OCI-LY7 (cell line): ENCODE results near the gene C1orf198. TPM values are rescaled to one million over a fixed set of nuclear protein-coding genes. Genes with fewer than 3 reads are reported as not detected.

Experiments
- small RNA-seq: library from RNA; depleted of rRNA; stranded (forward); fragments of <200 nt; gene quantifications from one replicate; pipeline ENCODE3, GENCODE V24; 2014
- total RNA-seq, 2 experiments: library from RNA; depleted of rRNA in 1 of 2; stranded (reverse); fragments of >200 nt in 1 of 2; shearing (Covaris generic) in 1 of 2; gene quantifications; 2 replicates each; pipeline ENCODE4 v1.2.3, GENCODE V29; 2014 to 2022

The C1orf198 gene
- total RNA-seq, 2 experiments from 2014 or later = 5.7 to 6.5 TPM

Small RNA genes within 50 kb of the gene (small RNA-seq; reads per million reads assigned to genes)
- gene RN7SL837P = not detected
- gene RNA5SP79 = not detected

Other genes starting within 250 kb of the C1orf198 start
- gene COG2, start 226.0 kb downstream of the C1orf198 start, total RNA-seq (2014; rRNA removed; shearing (Covaris generic)) = 30.5 and 47.9 TPM in 2 replicates
- gene COG2, start 226.0 kb downstream of the C1orf198 start, total RNA-seq (2022) = 33.8 and 35.3 TPM in 2 replicates
- gene AGT, start 154.4 kb downstream of the C1orf198 start, total RNA-seq (2014; rRNA removed; shearing (Covaris generic)) = not detected in 2 replicates
- not detected in 2 replicates for gene AGT, start 154.4 kb downstream of the C1orf198 start, total RNA-seq (2022)
- not detected in 2 replicates for gene CAPN9, start 121.1 kb downstream of the C1orf198 start, total RNA-seq (2014; rRNA removed; shearing (Covaris generic))
- gene CAPN9, start 121.1 kb downstream of the C1orf198 start, total RNA-seq (2022) = not detected in 2 replicates
- 15.4 and 24.3 TPM in 2 replicates for gene TTC13, start 110.3 kb upstream of the C1orf198 start, total RNA-seq (2014; rRNA removed; shearing (Covaris generic))
- 27.0 and 27.2 TPM in 2 replicates for gene TTC13, start 110.3 kb upstream of the C1orf198 start, total RNA-seq (2022)
- 11.7 and 15.1 TPM in 2 replicates for gene ARV1, start 110.6 kb upstream of the C1orf198 start, total RNA-seq (2014; rRNA removed; shearing (Covaris generic))
- 21.2 and 21.9 TPM in 2 replicates for gene ARV1, start 110.6 kb upstream of the C1orf198 start, total RNA-seq (2022)
- 3.1 and 5.6 TPM in 2 replicates for gene FAM89A, start 171.7 kb upstream of the C1orf198 start, total RNA-seq (2014; rRNA removed; shearing (Covaris generic))
- 8.5 and 9.7 TPM in 2 replicates for gene FAM89A, start 171.7 kb upstream of the C1orf198 start, total RNA-seq (2022)